Ovary (tissue), 3 donors: ENCODE results near the gene CCDC86.

ENCODE experiments used
- CTCF ChIP-seq, 3 donors: fragments of 450-650 bp in 2 of 3; fragments of 200-600 bp in 1 of 3; IDR thresholded peaks; one replicate each; pipeline versions ENCODE4 v1.5.1 to v1.8.0; 2016 to 2022; ENCODE audit warnings: antibody characterized with exemption in 3 of 3, mild to moderate bottlenecking in 1 of 3
- EP300 ChIP-seq: sonication (generic); formaldehyde crosslinking; IDR thresholded peaks from one replicate; pipeline ENCODE4 v1.6.1; 2017; ENCODE audit warnings: antibody characterized with exemption
- POLR2A ChIP-seq: fragments of 450-650 bp; IDR thresholded peaks from one replicate; pipeline ENCODE4 v1.6.1; 2017; ENCODE audit warnings: antibody characterized with exemption, mild to moderate bottlenecking, moderate library complexity
- donor health status: DM: no; HTN: no; CAD: no.

DNA sequence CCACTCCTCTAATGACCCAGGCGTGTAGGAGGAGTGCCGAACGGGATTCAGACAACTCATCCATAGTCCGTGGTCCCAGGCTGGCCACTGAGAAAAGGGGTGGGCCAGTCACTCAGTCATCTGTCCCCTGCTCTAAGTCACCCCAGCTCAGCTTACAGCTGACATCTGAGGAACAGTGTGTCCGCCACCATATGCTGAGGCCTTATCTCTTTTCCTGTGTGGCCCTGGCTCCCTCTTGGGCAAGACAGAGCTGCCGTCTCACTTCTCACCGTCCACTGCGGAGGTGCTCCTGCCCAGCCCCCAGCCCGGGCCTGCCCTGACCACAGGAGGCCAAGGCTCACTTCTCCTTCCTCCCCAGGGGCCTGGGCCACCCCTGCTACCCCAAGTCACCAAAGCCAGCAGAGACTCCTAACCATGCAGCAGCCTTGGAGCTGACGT is 6.8 kb downstream of the CCDC86 start:
- TF ChIP-seq CTCF (IDR thresholded peaks at IDR 0.05), result no peak
- no peak for TF ChIP-seq POLR2A
- no peak for TF ChIP-seq EP300
